Measurements from ENCODE around the gene FAM78B. TPM values are rescaled to one million over a fixed set of nuclear protein-coding genes. Genes with fewer than 3 reads are reported as not detected.

The FAM78B gene
- total RNA-seq, 1 experiment from 2014 or later: 0.15 TPM

DNA sequence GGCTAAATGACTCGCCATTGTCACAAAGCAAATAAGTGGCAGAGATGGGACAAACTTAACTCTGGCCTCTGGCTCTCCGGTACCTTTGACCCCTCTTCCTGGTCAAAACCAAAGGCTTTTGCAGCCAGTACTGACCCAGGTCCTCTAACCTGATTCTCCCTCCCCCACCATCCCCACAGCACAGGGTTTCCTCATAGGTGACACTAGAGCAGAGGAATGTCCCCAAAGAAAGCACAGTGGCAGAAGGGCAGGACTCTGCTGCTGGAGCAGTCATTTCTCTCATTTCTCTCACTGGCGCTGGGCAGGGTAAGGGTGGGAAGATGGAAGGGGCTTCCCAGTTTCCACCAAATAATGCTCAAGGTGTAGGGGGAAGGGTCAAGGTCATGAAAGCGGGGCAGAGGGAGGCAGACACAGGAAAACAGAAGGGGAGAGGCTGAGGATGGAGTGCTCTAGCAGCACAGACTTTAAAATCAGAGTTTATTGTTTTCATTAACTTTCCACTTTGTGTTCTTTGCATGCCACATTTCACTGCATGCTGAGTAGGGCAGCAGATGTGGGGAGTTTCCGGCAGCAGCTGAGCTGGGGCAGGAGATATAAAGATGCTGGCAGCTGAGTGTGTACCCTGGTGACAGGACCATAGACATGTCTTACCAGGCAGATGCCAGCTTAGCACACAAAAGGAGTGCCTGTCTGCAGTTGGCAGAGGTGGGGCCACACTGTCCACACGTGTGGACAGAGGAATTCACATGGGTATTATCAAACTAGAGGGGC lies 80.5 kb downstream of the FAM78B start:
- no peaks in the 10 kb centered on the region for H3K9me3 ChIP-seq (ENCODE audit: low read length)
- no peaks in the 10 kb centered on the region for H3K9me2 ChIP-seq (replicated peaks; ENCODE audit: insufficient read depth, low read length)
- no peaks in the 10 kb centered on the region for H3K79me2 ChIP-seq (ENCODE audit: low read length)
- no peaks in the 10 kb centered on the region for H3K36me3 ChIP-seq (ENCODE audit: insufficient read depth, low read length)
- H2AFZ ChIP-seq (ENCODE audit: low read length): no peak overlapping the region
- H3K9ac ChIP-seq (ENCODE audit: low read length): no peak overlapping the region
- no peaks in the 10 kb centered on the region for H3K4me1 ChIP-seq (ENCODE audit: low read length)
- H3K4me2 ChIP-seq (ENCODE audit: low read depth, low read length, poor library complexity, severe bottlenecking): no peak overlapping the region
- no peaks in the 10 kb centered on the region for H4K20me1 ChIP-seq (ENCODE audit: insufficient read depth, low read depth, low read length)
- DNase-seq: no peak
- no peak overlapping the region for H3K4me3 ChIP-seq (ENCODE audit: low read length)
- H3K27ac ChIP-seq (ENCODE audit: low read length): no peak overlapping the region
- no peaks in the 10 kb centered on the region for H3K27me3 ChIP-seq (ENCODE audit: low read length)

DNA sequence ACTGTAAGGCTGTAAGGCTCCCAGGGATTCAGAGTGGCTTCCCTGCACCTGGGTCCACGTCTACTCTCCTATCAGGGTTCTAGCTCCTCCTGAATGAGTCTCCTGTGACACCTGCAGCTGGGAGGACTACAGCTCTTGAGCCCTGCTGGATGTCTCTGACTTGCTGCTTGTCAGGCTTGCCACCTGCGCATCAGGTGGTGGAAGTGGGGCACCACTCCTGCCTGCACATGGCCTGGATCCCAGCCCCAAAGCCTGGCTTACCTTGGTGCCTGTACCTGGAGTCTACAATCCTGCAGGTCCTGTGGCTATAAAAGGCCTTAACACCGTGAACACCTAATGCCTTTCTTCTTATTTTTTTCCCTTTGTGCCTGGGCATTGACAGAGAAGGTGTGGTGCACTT lies 82.2 kb downstream of the FAM78B start:
- no peak overlapping the region for H3K4me3 ChIP-seq (ENCODE audit: low read length)
- H3K4me1 ChIP-seq (ENCODE audit: low read length): no peaks in the 10 kb centered on the region
- no peaks in the 10 kb centered on the region for H3K79me2 ChIP-seq (ENCODE audit: low read length)
- no peaks in the 10 kb centered on the region for H3K27me3 ChIP-seq (ENCODE audit: low read length)
- no peak overlapping the region for H2AFZ ChIP-seq (ENCODE audit: low read length)
- H4K20me1 ChIP-seq (ENCODE audit: insufficient read depth, low read depth, low read length): no peaks in the 10 kb centered on the region
- H3K4me2 ChIP-seq (ENCODE audit: low read depth, low read length, poor library complexity, severe bottlenecking): no peak overlapping the region
- no peaks in the 10 kb centered on the region for H3K9me3 ChIP-seq (ENCODE audit: low read length)
- no peak overlapping the region for H3K9ac ChIP-seq (ENCODE audit: low read length)
- no peak overlapping the region for H3K27ac ChIP-seq (ENCODE audit: low read length)
- H3K9me2 ChIP-seq (replicated peaks; ENCODE audit: insufficient read depth, low read length): no peaks in the 10 kb centered on the region
- no peaks in the 10 kb centered on the region for H3K36me3 ChIP-seq (ENCODE audit: insufficient read depth, low read length)
- DNase-seq: no peak

GRCh38 chr1:166083887-166084286 lies 82.9 kb downstream of the FAM78B start:
- no peaks in the 10 kb centered on the region for H3K4me1 ChIP-seq (ENCODE audit: low read length)
- no peaks in the 10 kb centered on the region for H3K9me3 ChIP-seq (ENCODE audit: low read length)
- no peak overlapping the region for H3K4me2 ChIP-seq (ENCODE audit: low read depth, low read length, poor library complexity, severe bottlenecking)
- H2AFZ ChIP-seq (ENCODE audit: low read length): no peak overlapping the region
- H3K27me3 ChIP-seq (ENCODE audit: low read length): no peaks in the 10 kb centered on the region
- no peak overlapping the region for H3K27ac ChIP-seq (ENCODE audit: low read length)
- no peak overlapping the region for H3K4me3 ChIP-seq (ENCODE audit: low read length)
- H4K20me1 ChIP-seq (ENCODE audit: insufficient read depth, low read depth, low read length): no peaks in the 10 kb centered on the region
- no peak overlapping the region for H3K9ac ChIP-seq (ENCODE audit: low read length)
- no peaks in the 10 kb centered on the region for H3K36me3 ChIP-seq (ENCODE audit: insufficient read depth, low read length)
- H3K9me2 ChIP-seq (replicated peaks; ENCODE audit: insufficient read depth, low read length): no peaks in the 10 kb centered on the region
- no peak for DNase-seq
- no peaks in the 10 kb centered on the region for H3K79me2 ChIP-seq (ENCODE audit: low read length)

DNA sequence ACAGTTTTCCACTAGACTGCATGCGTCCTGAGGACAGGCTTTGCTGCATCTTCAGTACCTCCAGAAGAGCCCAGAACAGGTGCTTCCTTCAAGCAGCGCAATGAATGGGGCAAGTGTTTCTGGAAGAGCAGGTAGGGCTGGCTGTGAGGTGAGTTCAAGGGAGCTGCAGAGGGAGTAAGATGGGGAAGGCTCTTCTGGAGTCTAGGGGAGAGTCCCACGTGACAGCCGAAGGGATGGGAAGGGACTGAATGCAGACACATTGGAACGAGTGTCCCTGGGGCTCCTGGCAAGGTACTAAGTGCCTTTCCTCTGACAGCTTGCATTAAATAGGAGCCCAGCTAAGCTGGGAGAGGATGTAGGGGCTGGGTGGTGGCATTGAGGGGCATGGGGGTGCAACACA lies 84.2 kb downstream of the FAM78B start:
- Histone ChIP-seq H3K36me3 (ENCODE audit: insufficient read depth, low read length) (no peaks in the 10 kb centered on the region), H3K4me3 (ENCODE audit: low read length) (no peak overlapping the region), H3K27me3 (ENCODE audit: low read length) (no peaks in the 10 kb centered on the region), H4K20me1 (ENCODE audit: insufficient read depth, low read depth, low read length) (no peaks in the 10 kb centered on the region), H3K27ac (ENCODE audit: low read length) (no peak overlapping the region), H3K79me2 (ENCODE audit: low read length) (no peaks in the 10 kb centered on the region), H3K4me1 (ENCODE audit: low read length) (no peaks in the 10 kb centered on the region), H2AFZ (ENCODE audit: low read length) (no peak overlapping the region), H3K9ac (ENCODE audit: low read length) (no peak overlapping the region), H3K9me2 (replicated peaks; ENCODE audit: insufficient read depth, low read length) (no peaks in the 10 kb centered on the region), H3K4me2 (ENCODE audit: low read depth, low read length, poor library complexity, severe bottlenecking) (no peak overlapping the region), H3K9me3 (ENCODE audit: low read length) (no peaks in the 10 kb centered on the region)
- DNase-seq: no peak

DNA sequence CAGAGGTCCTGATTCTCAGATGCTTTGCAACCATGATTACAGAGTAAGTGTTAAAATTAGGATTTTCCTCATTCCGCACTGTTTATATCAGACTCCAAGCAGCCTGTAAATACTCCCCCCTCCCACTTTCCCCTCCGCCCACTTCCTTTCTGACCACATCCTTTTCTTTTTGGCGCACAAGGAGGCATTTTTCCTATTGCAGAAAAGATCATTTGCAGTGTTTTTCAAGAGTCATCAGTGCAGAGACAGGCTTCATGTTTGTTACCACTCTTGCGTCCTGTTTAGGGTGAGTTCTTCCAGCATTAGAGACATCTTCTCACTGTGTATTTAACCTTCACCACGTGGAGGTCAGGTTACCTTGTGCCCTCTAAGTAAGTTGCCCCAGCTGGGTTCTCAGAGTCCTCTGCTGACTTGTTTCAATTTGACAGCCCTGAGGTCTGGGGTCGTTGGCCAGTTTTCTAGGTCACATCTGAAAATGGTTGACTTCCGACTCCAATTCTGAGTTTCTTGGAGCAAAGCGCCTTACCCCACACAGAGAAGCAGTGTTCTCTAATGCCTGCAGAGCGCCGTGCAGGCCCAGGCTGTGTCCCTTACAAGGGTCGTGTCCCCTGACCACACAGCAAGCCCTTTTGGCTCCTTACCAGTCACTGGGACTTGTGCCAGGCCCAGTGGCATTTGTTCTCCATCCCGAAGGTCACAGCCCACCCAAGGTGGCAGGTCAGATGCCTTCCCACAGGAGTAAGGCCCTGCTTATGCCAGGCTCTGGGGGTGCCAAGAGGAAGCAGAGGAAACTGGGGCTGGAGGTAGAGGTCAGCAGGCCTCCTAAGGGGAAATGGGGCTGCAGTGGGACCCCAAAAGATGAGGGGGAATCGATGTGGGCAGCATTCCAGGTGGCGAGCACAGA lies 85.6 kb downstream of the FAM78B start:
- H3K27me3 ChIP-seq (ENCODE audit: low read length): no peaks in the 10 kb centered on the region
- no peak overlapping the region for H3K27ac ChIP-seq (ENCODE audit: low read length)
- no peak for DNase-seq
- no peaks in the 10 kb centered on the region for H3K36me3 ChIP-seq (ENCODE audit: insufficient read depth, low read length)
- no peaks in the 10 kb centered on the region for H3K9me2 ChIP-seq (replicated peaks; ENCODE audit: insufficient read depth, low read length)
- no peak overlapping the region for H3K4me2 ChIP-seq (ENCODE audit: low read depth, low read length, poor library complexity, severe bottlenecking)
- no peaks in the 10 kb centered on the region for H3K79me2 ChIP-seq (ENCODE audit: low read length)
- no peak overlapping the region for H2AFZ ChIP-seq (ENCODE audit: low read length)
- no peaks in the 10 kb centered on the region for H3K4me1 ChIP-seq (ENCODE audit: low read length)
- no peak overlapping the region for H3K9ac ChIP-seq (ENCODE audit: low read length)
- no peaks in the 10 kb centered on the region for H4K20me1 ChIP-seq (ENCODE audit: insufficient read depth, low read depth, low read length)
- no peak overlapping the region for H3K4me3 ChIP-seq (ENCODE audit: low read length)
- H3K9me3 ChIP-seq (ENCODE audit: low read length): no peaks in the 10 kb centered on the region

DNA sequence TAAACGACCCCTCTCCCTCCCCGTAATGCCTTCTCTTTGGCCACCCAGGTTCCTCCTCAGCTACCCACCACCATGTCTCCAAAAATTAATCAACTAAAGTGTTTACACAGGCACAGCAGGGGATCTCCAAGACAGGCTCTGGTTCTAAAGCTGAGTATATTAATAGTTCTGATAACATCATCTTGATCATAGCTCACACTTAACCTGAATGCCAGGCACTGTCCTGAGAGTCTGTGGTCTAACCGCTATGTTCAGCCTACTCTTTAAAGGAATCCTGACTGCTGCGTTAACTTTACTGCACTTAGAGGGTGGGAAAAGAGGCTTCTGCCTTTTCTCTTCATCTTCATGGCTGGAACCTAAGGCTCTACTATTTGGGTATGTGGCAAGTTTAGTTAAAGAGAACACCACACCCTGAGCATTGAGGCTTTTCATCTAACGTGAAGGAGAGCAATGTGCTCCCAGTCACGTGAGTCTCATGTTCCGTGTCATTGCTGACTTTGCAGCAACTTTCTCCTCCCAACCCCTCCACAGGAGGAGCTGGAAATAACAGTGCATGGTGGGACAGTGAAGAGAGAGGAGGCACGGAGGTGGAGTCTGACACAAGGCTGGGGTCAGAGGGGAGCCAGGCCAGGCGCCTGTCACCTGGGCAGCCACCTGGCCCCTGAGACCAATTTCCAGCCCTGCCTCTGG lies 86.4 kb downstream of the FAM78B start:
- Histone ChIP-seq H2AFZ (ENCODE audit: low read length) (no peak overlapping the region), H3K9me2 (replicated peaks; ENCODE audit: insufficient read depth, low read length) (no peaks in the 10 kb centered on the region), H3K79me2 (ENCODE audit: low read length) (no peaks in the 10 kb centered on the region), H3K9ac (ENCODE audit: low read length) (no peak overlapping the region), H3K36me3 (ENCODE audit: insufficient read depth, low read length) (no peaks in the 10 kb centered on the region), H3K27me3 (ENCODE audit: low read length) (no peaks in the 10 kb centered on the region), H3K4me1 (ENCODE audit: low read length) (no peaks in the 10 kb centered on the region), H4K20me1 (ENCODE audit: insufficient read depth, low read depth, low read length) (no peaks in the 10 kb centered on the region), H3K4me2 (ENCODE audit: low read depth, low read length, poor library complexity, severe bottlenecking) (no peak overlapping the region), H3K9me3 (ENCODE audit: low read length) (no peaks in the 10 kb centered on the region), H3K27ac (ENCODE audit: low read length) (no peak overlapping the region), H3K4me3 (ENCODE audit: low read length) (no peak overlapping the region)
- DNase-seq: no peak

DNA sequence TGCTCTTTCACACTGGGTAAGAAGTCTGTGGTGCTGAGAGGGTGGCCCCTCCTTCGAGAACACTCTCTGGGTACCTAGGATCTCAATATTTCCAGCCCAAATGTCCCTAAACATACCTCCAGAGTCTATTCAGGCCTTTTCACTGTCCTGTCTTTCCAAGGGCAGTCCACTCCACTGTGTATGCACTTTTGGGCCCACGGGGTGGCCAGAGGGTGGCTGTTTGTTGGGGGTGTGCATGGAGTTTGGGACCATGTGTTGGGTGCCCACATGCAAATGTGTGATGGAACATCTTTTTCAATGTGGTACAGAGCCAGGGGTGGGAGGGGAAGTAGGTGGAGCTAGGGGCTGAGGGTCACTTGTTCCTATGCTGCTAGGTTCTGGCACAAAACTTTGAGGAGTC lies 87.5 kb downstream of the FAM78B start:
- Histone ChIP-seq H3K36me3 (ENCODE audit: insufficient read depth, low read length) (no peaks in the 10 kb centered on the region), H4K20me1 (ENCODE audit: insufficient read depth, low read depth, low read length) (no peaks in the 10 kb centered on the region)

GRCh38 chr1:166073489-166073888 lies 93.3 kb downstream of the FAM78B start:
- no peaks in the 10 kb centered on the region for H3K79me2 ChIP-seq (ENCODE audit: low read length)
- H3K9ac ChIP-seq (ENCODE audit: low read length): no peak overlapping the region
- no peaks in the 10 kb centered on the region for H3K9me3 ChIP-seq (ENCODE audit: low read length)
- no peaks in the 10 kb centered on the region for H3K27me3 ChIP-seq (ENCODE audit: low read length)
- H3K4me1 ChIP-seq (ENCODE audit: low read length): no peaks in the 10 kb centered on the region
- no peaks in the 10 kb centered on the region for H3K36me3 ChIP-seq (ENCODE audit: insufficient read depth, low read length)
- no peak overlapping the region for H2AFZ ChIP-seq (ENCODE audit: low read length)
- no peaks in the 10 kb centered on the region for H3K9me2 ChIP-seq (replicated peaks; ENCODE audit: insufficient read depth, low read length)
- no peak overlapping the region for H3K4me3 ChIP-seq (ENCODE audit: low read length)
- no peak overlapping the region for H3K4me2 ChIP-seq (ENCODE audit: low read depth, low read length, poor library complexity, severe bottlenecking)
- H4K20me1 ChIP-seq (ENCODE audit: insufficient read depth, low read depth, low read length): no peaks in the 10 kb centered on the region
- no peak overlapping the region for H3K27ac ChIP-seq (ENCODE audit: low read length)
- no peak for DNase-seq

More for the DNA sequence above, 87.5 kb downstream of the FAM78B start:
- no peak overlapping the region for H3K4me3 ChIP-seq (ENCODE audit: low read length)
- H3K9me3 ChIP-seq (ENCODE audit: low read length): no peaks in the 10 kb centered on the region
- DNase-seq: no peak
- no peaks in the 10 kb centered on the region for H3K27me3 ChIP-seq (ENCODE audit: low read length)
- H3K9ac ChIP-seq (ENCODE audit: low read length): no peak overlapping the region
- H3K4me2 ChIP-seq (ENCODE audit: low read depth, low read length, poor library complexity, severe bottlenecking): no peak overlapping the region
- H2AFZ ChIP-seq (ENCODE audit: low read length): no peak overlapping the region
- H3K4me1 ChIP-seq (ENCODE audit: low read length): no peaks in the 10 kb centered on the region
- H3K27ac ChIP-seq (ENCODE audit: low read length): no peak overlapping the region
- H3K9me2 ChIP-seq (replicated peaks; ENCODE audit: insufficient read depth, low read length): no peaks in the 10 kb centered on the region
- H3K79me2 ChIP-seq (ENCODE audit: low read length): no peaks in the 10 kb centered on the region

All from Karpas-422 (cell line).